Chondrocyte (in vitro differentiated cells): Measurements from ENCODE around the gene SCNN1B. TPM values are rescaled to one million over a fixed set of nuclear protein-coding genes. Genes with fewer than 3 reads are reported as not detected.

Experiments used
- DNase-seq: peaks from one replicate; pipeline ENCODE4 v3.0.0; 2021; ENCODE audit warnings: mixed read lengths, low spot score
- H3K27ac Mint-ChIP-seq: one replicate; pipeline ENCODE4 v1.8.0; 2021; ENCODE audit warnings: mild to moderate bottlenecking, moderate library complexity, mixed read lengths; ENCODE audit not compliant: unreplicated experiment
- H3K27me3 Mint-ChIP-seq: 2 replicates; pipeline ENCODE4 v1.8.0; 2021; ENCODE audit warnings: low read depth, mixed read lengths
- H3K36me3 Mint-ChIP-seq: 2 replicates; pipeline ENCODE4 v1.8.0; 2021; ENCODE audit warnings: low read depth, mixed read lengths
- H3K4me1 Mint-ChIP-seq: 2 replicates; pipeline ENCODE4 v1.8.0; 2021; ENCODE audit warnings: low read depth, mild to moderate bottlenecking, mixed read lengths
- H3K4me3 Mint-ChIP-seq: one replicate; pipeline ENCODE4 v1.8.0; 2021; ENCODE audit warnings: mild to moderate bottlenecking, moderate library complexity, mixed read lengths; ENCODE audit not compliant: unreplicated experiment
- H3K9me3 Mint-ChIP-seq: 2 replicates; pipeline ENCODE4 v1.8.0; 2021; ENCODE audit warnings: low read depth, mixed read lengths
- total RNA-seq: library from RNA; stranded (reverse); gene quantifications from 3 replicates; pipeline ENCODE4 v1.2.1, GENCODE V29; 2021
- TF ChIP-seq, protein P1 (sequence below): fragments of 200-600 bp; sonication (generic); IDR thresholded peaks from 2 replicates; pipeline ENCODE4 v1.5.0; 2021; ENCODE audit warnings: antibody characterized with exemption, mild to moderate bottlenecking, moderate library complexity

SCNN1B gene
- total RNA-seq, 1 donor from 2014 or later: not detected

DNA sequence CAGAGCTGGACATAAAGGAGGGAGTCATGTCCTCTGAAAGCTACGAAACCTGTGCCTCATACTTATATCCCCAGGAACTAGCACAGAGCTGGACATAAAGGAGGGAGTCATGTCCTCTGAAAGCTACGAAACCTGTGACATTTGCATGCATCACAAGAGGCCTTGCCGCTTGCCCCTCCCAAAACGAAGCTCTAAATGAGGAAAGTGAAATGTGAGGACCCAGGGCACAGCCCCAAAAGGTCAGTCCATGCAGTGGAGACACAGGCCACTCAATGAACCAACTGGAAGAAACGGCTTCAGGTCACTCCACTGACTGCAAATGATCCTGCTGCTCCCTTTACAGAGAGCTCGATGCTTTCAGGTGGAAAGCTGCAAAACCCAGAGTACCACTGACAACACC is 112.6 kb downstream of the SCNN1B start:
- TF ChIP-seq, protein P1, sequence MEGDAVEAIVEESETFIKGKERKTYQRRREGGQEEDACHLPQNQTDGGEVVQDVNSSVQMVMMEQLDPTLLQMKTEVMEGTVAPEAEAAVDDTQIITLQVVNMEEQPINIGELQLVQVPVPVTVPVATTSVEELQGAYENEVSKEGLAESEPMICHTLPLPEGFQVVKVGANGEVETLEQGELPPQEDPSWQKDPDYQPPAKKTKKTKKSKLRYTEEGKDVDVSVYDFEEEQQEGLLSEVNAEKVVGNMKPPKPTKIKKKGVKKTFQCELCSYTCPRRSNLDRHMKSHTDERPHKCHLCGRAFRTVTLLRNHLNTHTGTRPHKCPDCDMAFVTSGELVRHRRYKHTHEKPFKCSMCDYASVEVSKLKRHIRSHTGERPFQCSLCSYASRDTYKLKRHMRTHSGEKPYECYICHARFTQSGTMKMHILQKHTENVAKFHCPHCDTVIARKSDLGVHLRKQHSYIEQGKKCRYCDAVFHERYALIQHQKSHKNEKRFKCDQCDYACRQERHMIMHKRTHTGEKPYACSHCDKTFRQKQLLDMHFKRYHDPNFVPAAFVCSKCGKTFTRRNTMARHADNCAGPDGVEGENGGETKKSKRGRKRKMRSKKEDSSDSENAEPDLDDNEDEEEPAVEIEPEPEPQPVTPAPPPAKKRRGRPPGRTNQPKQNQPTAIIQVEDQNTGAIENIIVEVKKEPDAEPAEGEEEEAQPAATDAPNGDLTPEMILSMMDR: no peak
- H3K27ac Mint-ChIP-seq: no peak overlapping the region
- DNase-seq: no peak
- no peaks in the 10 kb centered on the region for H3K9me3 Mint-ChIP-seq
- H3K36me3 Mint-ChIP-seq: peaks cover 32% of the 10 kb centered on the region
- peaks cover 8% of the 10 kb centered on the region for H3K4me1 Mint-ChIP-seq
- H3K4me3 Mint-ChIP-seq: no peak overlapping the region
- H3K27me3 Mint-ChIP-seq: no peaks in the 10 kb centered on the region

GRCh38 chr16:23416816-23417215 is 114.7 kb downstream of the SCNN1B start:
- Mint-ChIP-seq H3K9me3 (no peaks in the 10 kb centered on the region), H3K27ac (no peak overlapping the region), H3K27me3 (no peaks in the 10 kb centered on the region), H3K36me3 (peaks cover 30% of the 10 kb centered on the region), H3K4me3 (no peak overlapping the region), H3K4me1 (peaks cover 10% of the 10 kb centered on the region)
- TF ChIP-seq, protein P1: no peak
- DNase-seq: no peak

GRCh38 chr16:23420011-23420410 is 117.9 kb downstream of the SCNN1B start:
- Mint-ChIP-seq H3K27me3 (no peaks in the 10 kb centered on the region), H3K27ac (peak overlapping the region; percentile 61), H3K4me3 (no peak overlapping the region), H3K4me1 (peaks cover 29% of the 10 kb centered on the region), H3K36me3 (peaks cover 23% of the 10 kb centered on the region), H3K9me3 (no peaks in the 10 kb centered on the region)
- TF ChIP-seq, protein P1: no peak
- DNase-seq: no peak

GRCh38 chr16:23423496-23424049 is 121.5 kb downstream of the SCNN1B start:
- H3K27ac Mint-ChIP-seq: peak overlapping the region; percentile 89
- peaks cover 29% of the 10 kb centered on the region for H3K4me1 Mint-ChIP-seq
- H3K27me3 Mint-ChIP-seq: no peaks in the 10 kb centered on the region
- H3K36me3 Mint-ChIP-seq: peaks cover 13% of the 10 kb centered on the region
- TF ChIP-seq, protein P1: peak; percentile 17
- DNase-seq: no peak
- H3K9me3 Mint-ChIP-seq: no peaks in the 10 kb centered on the region
- H3K4me3 Mint-ChIP-seq: no peak overlapping the region

DNA sequence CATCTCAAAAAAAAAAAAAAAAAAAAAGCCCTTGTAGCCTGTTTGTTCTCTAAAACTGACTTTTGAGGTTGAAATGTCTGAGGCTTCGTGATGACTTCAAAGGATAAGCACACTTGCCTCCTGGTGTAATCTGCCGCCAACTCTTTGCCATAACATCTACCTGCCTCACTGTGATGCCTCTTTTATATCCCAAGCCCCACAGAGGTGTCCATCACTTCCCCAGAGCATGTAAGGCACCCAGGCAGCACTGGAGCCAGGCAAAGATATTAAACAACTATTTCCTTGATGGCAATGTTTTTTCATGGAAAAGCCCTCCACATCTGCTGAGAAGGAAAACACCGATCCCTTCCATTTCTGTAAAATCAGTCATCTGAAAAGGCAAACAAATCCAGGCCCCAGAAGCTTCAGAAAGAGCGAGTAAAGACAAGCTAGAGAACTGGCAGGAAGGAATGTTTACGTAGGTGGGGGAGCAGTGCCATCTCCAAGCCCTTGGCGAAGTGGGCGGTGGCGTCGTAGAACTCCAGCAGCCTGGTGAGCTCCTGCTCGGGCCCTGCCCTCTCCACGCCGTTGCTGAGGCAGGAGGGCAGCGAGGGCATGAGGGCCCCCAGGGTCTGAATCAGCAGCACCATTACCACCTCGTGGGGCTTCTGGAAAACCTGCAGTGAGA is 122.3 kb downstream of the SCNN1B start:
- Mint-ChIP-seq H3K27me3 (no peaks in the 10 kb centered on the region), H3K27ac (peak overlapping the region; percentile 89)
- no peak for DNase-seq

More for the DNA sequence above, 122.3 kb downstream of the SCNN1B start:
- H3K4me1 Mint-ChIP-seq: peaks cover 29% of the 10 kb centered on the region
- no peaks in the 10 kb centered on the region for H3K9me3 Mint-ChIP-seq
- TF ChIP-seq, protein P1: no peak
- H3K36me3 Mint-ChIP-seq: peaks cover 16% of the 10 kb centered on the region
- peak overlapping the region; percentile 3 for H3K4me3 Mint-ChIP-seq
